ENCODE data around the gene COL7A1. TPM values are rescaled to one million over a fixed set of nuclear protein-coding genes. Genes with fewer than 3 reads are reported as not detected.
"Not testable (repeated sequence)": the region's sequence is repeated elsewhere in the genome, so short reads cannot be mapped to it uniquely, and the experiment has no call there.

COL7A1 gene
- total RNA-seq, 2 donors from 2014 or later: 15.7 to 16.6 TPM

DNA sequence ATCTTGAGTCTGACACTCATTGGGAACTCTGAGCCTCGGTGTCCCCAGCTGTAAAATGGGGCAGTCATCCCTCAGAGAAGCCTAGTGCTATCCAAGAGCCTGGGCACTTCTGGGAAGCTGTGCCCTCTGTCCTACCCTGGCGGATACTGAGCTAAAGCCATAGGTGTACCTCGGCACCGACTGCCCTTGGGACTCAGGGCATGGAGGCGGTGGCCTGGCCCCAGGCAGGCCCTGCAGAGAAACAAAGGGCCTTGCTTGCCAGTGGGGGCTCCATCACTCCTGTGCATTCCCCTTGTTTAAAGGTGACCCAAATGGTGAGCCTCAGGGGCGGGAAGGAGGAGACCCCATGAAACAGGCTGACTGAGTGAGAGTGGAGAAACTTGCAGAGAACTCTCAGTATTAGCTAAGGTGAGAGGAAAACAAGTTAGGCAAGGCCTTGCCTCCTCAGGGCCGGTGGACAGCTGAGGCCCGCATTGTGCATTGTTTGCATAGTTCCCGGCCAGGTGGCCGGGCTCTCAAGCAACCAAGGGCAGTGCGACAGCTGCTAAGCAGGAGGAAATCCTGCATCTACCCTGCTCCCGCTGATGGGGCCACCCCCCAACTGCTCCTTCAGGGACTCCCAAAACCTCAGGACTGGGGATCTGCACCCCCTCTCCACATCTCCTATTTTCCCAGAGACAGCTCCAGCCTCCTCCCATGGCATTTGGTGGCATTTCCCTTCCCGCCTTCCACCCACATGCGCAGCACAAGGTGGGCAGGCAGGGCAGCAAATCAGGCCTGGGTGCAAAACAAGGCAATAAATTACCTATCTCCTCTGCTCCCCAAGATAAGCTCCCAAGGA, 42.8 kb downstream of the COL7A1 start:
- H3K9ac ChIP-seq (ENCODE audit: extremely low read depth, low read length, poor library complexity, severe bottlenecking): no peak overlapping the region
- H3K4me3 ChIP-seq (ENCODE audit: low read length): no peak overlapping the region
- peaks cover 19% of the 10 kb centered on the region for H3K4me1 Mint-ChIP-seq
- peaks cover 4% of the 10 kb centered on the region for H3K36me3 Mint-ChIP-seq (ENCODE audit: low read depth)
- H3K4me3 Mint-ChIP-seq: no peak overlapping the region
- WGBS, 2 experiments (ENCODE audit: insufficient coverage in 1 of 2, insufficient read length in 1 of 2): 92 to 93% methylated on average over 10 to 14 of the region's 14 CpGs
- H3K9me3 ChIP-seq (ENCODE audit: control insufficient read depth, low read length): no peaks in the 10 kb centered on the region
- H3K9me3 Mint-ChIP-seq: no peaks in the 10 kb centered on the region
- DNase-seq: peak; percentile 42
- H3K27ac Mint-ChIP-seq: no peak overlapping the region
- TF ChIP-seq, protein P1, sequence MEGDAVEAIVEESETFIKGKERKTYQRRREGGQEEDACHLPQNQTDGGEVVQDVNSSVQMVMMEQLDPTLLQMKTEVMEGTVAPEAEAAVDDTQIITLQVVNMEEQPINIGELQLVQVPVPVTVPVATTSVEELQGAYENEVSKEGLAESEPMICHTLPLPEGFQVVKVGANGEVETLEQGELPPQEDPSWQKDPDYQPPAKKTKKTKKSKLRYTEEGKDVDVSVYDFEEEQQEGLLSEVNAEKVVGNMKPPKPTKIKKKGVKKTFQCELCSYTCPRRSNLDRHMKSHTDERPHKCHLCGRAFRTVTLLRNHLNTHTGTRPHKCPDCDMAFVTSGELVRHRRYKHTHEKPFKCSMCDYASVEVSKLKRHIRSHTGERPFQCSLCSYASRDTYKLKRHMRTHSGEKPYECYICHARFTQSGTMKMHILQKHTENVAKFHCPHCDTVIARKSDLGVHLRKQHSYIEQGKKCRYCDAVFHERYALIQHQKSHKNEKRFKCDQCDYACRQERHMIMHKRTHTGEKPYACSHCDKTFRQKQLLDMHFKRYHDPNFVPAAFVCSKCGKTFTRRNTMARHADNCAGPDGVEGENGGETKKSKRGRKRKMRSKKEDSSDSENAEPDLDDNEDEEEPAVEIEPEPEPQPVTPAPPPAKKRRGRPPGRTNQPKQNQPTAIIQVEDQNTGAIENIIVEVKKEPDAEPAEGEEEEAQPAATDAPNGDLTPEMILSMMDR (conservative IDR thresholded peaks at IDR 0.05): no peak
- H3K27me3 Mint-ChIP-seq (ENCODE audit: insufficient read depth): no peaks in the 10 kb centered on the region
- no peak overlapping the region for H3K27ac ChIP-seq (ENCODE audit: low read depth, low read length)
- H3K36me3 ChIP-seq (ENCODE audit: control insufficient read depth, insufficient read depth, low read length): peaks cover 8% of the 10 kb centered on the region
- peaks cover 4% of the 10 kb centered on the region for H3K4me1 ChIP-seq (ENCODE audit: control insufficient read depth, insufficient read depth, low read length)
- H3K27me3 ChIP-seq (ENCODE audit: control insufficient read depth, insufficient read depth, low read length, poor library complexity, severe bottlenecking): no peaks in the 10 kb centered on the region

DNA sequence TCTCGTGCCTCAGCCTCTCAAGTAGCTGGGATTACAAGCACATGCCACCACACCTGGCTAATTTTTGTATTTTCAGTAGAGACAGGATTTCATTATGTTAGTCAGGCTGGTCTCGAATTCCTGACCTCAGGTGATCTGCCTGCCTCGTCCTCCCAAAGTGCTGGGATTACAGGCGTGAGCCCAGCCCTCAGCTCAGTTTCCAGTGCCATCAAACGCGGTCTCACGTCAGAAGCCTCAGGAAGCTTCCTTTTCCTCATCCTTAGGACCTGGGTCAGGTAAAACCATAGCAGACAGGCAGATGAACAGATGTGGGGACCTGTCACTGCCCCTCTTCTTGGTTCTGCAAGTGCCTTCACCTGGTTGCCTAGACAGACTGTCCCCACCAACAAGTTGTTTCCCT, 43.5 kb downstream of the COL7A1 start:
- H3K27me3 ChIP-seq (ENCODE audit: control insufficient read depth, insufficient read depth, low read length, poor library complexity, severe bottlenecking); H3K9me3 Mint-ChIP-seq; H3K4me3 ChIP-seq (ENCODE audit: low read length); H3K27me3 Mint-ChIP-seq (ENCODE audit: insufficient read depth); H3K4me3 Mint-ChIP-seq; H3K4me1 ChIP-seq (ENCODE audit: control insufficient read depth, insufficient read depth, low read length); H3K27ac Mint-ChIP-seq; H3K9ac ChIP-seq (ENCODE audit: extremely low read depth, low read length, poor library complexity, severe bottlenecking); H3K9me3 ChIP-seq (ENCODE audit: control insufficient read depth, low read length); DNase-seq; H3K36me3 Mint-ChIP-seq (ENCODE audit: low read depth); H3K27ac ChIP-seq (ENCODE audit: low read depth, low read length): not testable (repeated sequence)
- peaks cover 19% of the 10 kb centered on the region for H3K4me1 Mint-ChIP-seq
- peaks cover 14% of the 10 kb centered on the region for H3K36me3 ChIP-seq (ENCODE audit: control insufficient read depth, insufficient read depth, low read length)
- 93 to 94% methylated on average over 5 to 7 of the region's 7 CpGs for WGBS, 2 experiments (ENCODE audit: insufficient coverage in 1 of 2, insufficient read length in 1 of 2)

GRCh38 chr3:48548729-48549705, 46.1 kb downstream of the COL7A1 start:
- Mint-ChIP-seq H3K27me3 (ENCODE audit: insufficient read depth) (no peaks in the 10 kb centered on the region), H3K27ac (no peak overlapping the region), H3K4me3 (no peak overlapping the region), H3K4me1 (peaks cover under 1% of the 10 kb centered on the region), H3K36me3 (ENCODE audit: low read depth) (peaks cover 6% of the 10 kb centered on the region), H3K9me3 (no peaks in the 10 kb centered on the region)
- peaks cover 14% of the 10 kb centered on the region for H3K36me3 ChIP-seq (ENCODE audit: control insufficient read depth, insufficient read depth, low read length)
- H3K27ac ChIP-seq (ENCODE audit: low read depth, low read length): no peak overlapping the region
- no peaks in the 10 kb centered on the region for H3K9me3 ChIP-seq (ENCODE audit: control insufficient read depth, low read length)
- no peaks in the 10 kb centered on the region for H3K4me1 ChIP-seq (ENCODE audit: control insufficient read depth, insufficient read depth, low read length)
- WGBS, 2 experiments (ENCODE audit: insufficient coverage in 1 of 2, insufficient read length in 1 of 2): 72% methylated on average over 10 of the region's 10 CpGs; no CpG with 5 or more reads in 1 of the 2 experiments
- DNase-seq: peak; percentile 96
- no peaks in the 10 kb centered on the region for H3K27me3 ChIP-seq (ENCODE audit: control insufficient read depth, insufficient read depth, low read length, poor library complexity, severe bottlenecking)
- no peak overlapping the region for H3K9ac ChIP-seq (ENCODE audit: extremely low read depth, low read length, poor library complexity, severe bottlenecking)
- TF ChIP-seq, protein P1 (conservative IDR thresholded peaks at IDR 0.05): peak; percentile 98
- H3K4me3 ChIP-seq (ENCODE audit: low read length): no peak overlapping the region
